ENCODE results near the gene COBL.

- TF ChIP-seq CTCF (conservative IDR thresholded peaks at IDR 0.05; ENCODE audit: low read depth, low read length): no peak
- no peak for TF ChIP-seq POLR2A (IDR thresholded peaks at IDR 0.05; ENCODE audit: low read depth, low read length)
- no peak for TF ChIP-seq FOS (IDR thresholded peaks at IDR 0.05; ENCODE audit: low read depth, low read length)
- no peak for TF ChIP-seq MXI1 (IDR thresholded peaks at IDR 0.05; ENCODE audit: borderline replicate concordance, low read depth, low read length)
- TF ChIP-seq MAZ (IDR thresholded peaks at IDR 0.05; ENCODE audit: borderline replicate concordance, low read depth, low read length): no peak
- TF ChIP-seq RFX5 (IDR thresholded peaks at IDR 0.05; ENCODE audit: low read depth, low read length): no peak
- TF ChIP-seq CEBPB (IDR thresholded peaks at IDR 0.05; ENCODE audit: low read depth, low read length): no peak
- no peak for TF ChIP-seq RAD21 (IDR thresholded peaks at IDR 0.05; ENCODE audit: low read length)
- TF ChIP-seq MAFK (IDR thresholded peaks at IDR 0.05; ENCODE audit: low read depth, low read length): no peak
- TF ChIP-seq RCOR1 (IDR thresholded peaks at IDR 0.05; ENCODE audit: insufficient replicate concordance, low read length): no peak
- no peak for TF ChIP-seq CHD1 (IDR thresholded peaks at IDR 0.05; ENCODE audit: low read depth, low read length)
These were observed 8.7 kb upstream of the COBL start for GRCh38 chr7:51325261-51325676.

Data from IMR-90 (cell line).